ENCODE measurements around the gene TENM4.

TENM4 gene

GRCh38 chr11:78930810-78931523 lies 509.9 kb downstream of the TENM4 start:
- TF ChIP-seq CTCF (IDR thresholded peaks at IDR 0.05; ENCODE audit: low read depth, low read length): no peak

DNA sequence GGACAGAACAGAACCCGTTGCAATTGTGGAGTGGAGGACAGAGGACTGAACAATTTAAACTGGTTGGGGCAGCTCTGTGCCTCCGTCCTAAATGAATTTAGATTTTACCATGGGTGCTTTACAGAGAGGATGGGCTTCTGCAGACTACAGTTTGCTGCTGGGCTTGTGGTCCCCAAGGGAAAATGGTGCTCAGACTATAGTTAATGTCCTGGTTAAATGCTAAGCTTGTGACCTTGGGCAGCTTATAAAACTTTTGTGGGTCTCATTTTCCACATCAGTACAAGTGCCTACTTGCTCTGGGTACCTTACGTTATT lies 511.0 kb downstream of the TENM4 start:
- no peak for DNase-seq (ENCODE audit: extremely low read depth, low read depth)
- no peak for TF ChIP-seq CTCF (IDR thresholded peaks at IDR 0.05; ENCODE audit: low read depth, low read length)

More at GRCh38 chr11:78930810-78931523, 509.9 kb downstream of the TENM4 start:
- no peak for DNase-seq (ENCODE audit: extremely low read depth, low read depth)

GRCh38 chr11:78929207-78929905 lies 511.5 kb downstream of the TENM4 start:
- TF ChIP-seq CTCF (IDR thresholded peaks at IDR 0.05; ENCODE audit: low read depth, low read length): no peak
- DNase-seq (ENCODE audit: extremely low read depth, low read depth): no peak

- TF ChIP-seq CTCF (IDR thresholded peaks at IDR 0.05; ENCODE audit: low read depth, low read length): no peak
- DNase-seq (ENCODE audit: extremely low read depth, low read depth): no peak
Measured at GRCh38 chr11:78927511-78927910, 513.3 kb downstream of the TENM4 start.

DNA sequence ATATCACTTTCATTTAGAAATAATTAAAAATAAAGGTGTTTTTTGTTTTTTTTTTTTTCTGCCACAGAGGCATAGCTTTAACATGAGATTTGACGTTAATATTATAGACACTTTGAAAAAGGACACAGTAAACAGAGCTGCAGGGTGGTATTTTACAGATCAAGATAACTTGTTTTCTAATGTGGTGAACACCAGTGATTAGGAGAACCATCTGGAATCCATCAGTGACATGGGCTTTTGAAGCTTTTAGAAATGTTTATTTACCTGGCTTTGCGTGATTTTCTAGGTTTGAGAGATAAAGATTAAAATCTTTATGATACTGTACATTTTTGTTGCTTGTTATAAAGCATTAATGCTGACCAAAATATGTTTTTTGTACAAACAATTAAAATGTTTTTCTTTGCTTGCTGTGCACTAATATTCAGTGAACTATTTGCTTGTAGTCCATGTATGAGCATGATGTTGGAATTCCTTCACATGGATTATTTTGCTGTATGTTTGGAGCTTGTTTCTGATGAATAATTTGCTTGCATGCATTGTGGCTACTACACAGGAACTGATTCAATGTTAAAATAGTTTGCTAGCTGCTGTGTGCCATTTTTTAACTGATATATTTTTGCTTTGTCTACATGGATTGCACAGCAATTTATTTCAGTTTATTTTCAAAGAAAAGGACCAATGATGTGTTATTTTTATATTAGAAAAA lies 514.0 kb downstream of the TENM4 start:
- DNase-seq (ENCODE audit: extremely low read depth, low read depth): no peak

DNA sequence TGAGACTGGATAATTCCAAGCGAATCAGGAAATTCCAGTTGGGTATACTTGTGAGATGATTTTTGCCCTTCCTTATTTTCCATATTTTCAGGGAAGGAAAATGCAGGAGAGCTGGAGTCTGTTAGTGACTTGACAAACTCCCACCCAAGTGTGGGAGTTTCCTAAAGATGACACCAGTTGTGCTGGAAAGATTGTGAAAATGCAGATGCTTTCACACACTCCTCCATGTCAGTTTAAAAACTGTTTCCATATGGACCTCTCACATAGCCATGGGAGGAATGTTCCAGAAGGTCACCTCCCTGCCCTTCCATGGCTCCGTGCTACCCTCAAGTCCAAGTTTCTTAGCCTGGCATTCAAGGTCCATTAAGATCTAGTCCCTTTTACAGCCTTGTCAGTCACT lies 515.4 kb downstream of the TENM4 start:
- no peak for DNase-seq (ENCODE audit: extremely low read depth, low read depth)
- TF ChIP-seq CTCF (IDR thresholded peaks at IDR 0.05; ENCODE audit: low read depth, low read length): no peak

More for the DNA sequence above, 514.0 kb downstream of the TENM4 start:
- TF ChIP-seq CTCF (IDR thresholded peaks at IDR 0.05; ENCODE audit: low read depth, low read length): no peak

All from AG09319 (cell line).